ENCODE measurements around the gene SYTL5. TPM values are rescaled to one million over a fixed set of nuclear protein-coding genes. Genes with fewer than 3 reads are reported as not detected.

The SYTL5 gene
- total RNA-seq, 1 donor from 2014 or later = 8.4 TPM

- Histone ChIP-seq H3K9ac (ENCODE audit: low read length) (no peak overlapping the region), H3K9me3 (ENCODE audit: insufficient read depth, low read depth, low read length) (no peaks in the 10 kb centered on the region), H3K27ac (ENCODE audit: low read depth, low read length) (no peak overlapping the region), H3K4me1 (ENCODE audit: insufficient read depth, low read length) (peaks cover 2% of the 10 kb centered on the region), H4K20me1 (ENCODE audit: insufficient read depth, low read length) (no peaks in the 10 kb centered on the region), H3K4me2 (ENCODE audit: low read length) (no peak overlapping the region), H2AFZ (ENCODE audit: low read depth, low read length) (no peak overlapping the region), H3K79me2 (ENCODE audit: insufficient read depth, low read length) (no peaks in the 10 kb centered on the region), H3K36me3 (ENCODE audit: insufficient read depth, low read length) (peaks cover 4% of the 10 kb centered on the region), H3K4me3 (ENCODE audit: insufficient read depth, low read depth, low read length) (no peak overlapping the region), H3K27me3 (ENCODE audit: insufficient read depth, low read length) (no peaks in the 10 kb centered on the region)
- Mint-ChIP-seq H3K9me3 (ENCODE audit: unreplicated experiment) (no peaks in the 10 kb centered on the region), H3K4me1 (ENCODE audit: low read depth, unreplicated experiment) (peaks cover 3% of the 10 kb centered on the region), H3K27ac (ENCODE audit: unreplicated experiment) (no peak overlapping the region), H3K4me3 (ENCODE audit: unreplicated experiment) (no peak overlapping the region), H3K27me3 (ENCODE audit: low read depth, unreplicated experiment) (no peaks in the 10 kb centered on the region), H3K36me3 (ENCODE audit: low read depth, unreplicated experiment) (peaks cover 1% of the 10 kb centered on the region)
- TF ChIP-seq EZH2 (IDR thresholded peaks at IDR 0.05; ENCODE audit: insufficient read depth, low read length) (no peak), CTCF (IDR thresholded peaks at IDR 0.05; ENCODE audit: insufficient read depth, low read depth, low read length) (no peak)
- FAIRE-seq (no peak), DNase-seq (ENCODE audit: low read depth) (no peak)
These were observed 150.5 kb downstream of the SYTL5 start for GRCh38 chrX:38156838-38157237.

DNA sequence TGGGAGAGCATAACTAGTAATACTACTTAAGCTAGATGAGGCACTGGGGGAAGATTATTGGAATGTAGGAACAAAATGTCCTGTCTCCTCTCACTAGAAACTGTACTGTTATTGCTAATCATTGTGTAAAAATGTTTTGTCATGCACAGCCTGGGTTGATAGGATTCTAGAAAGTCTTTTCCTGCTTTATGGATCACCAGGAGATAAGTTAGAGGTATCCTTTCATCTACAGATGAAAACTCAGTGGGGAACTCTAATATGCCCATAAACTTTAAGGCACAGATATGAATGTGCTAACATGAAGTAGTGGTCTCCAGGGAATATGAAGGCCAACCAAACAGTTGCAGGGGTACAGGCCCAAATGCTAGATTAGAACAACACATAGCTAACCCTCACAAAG, 156.8 kb downstream of the SYTL5 start:
- Histone ChIP-seq H2AFZ (ENCODE audit: low read depth, low read length) (no peak overlapping the region), H3K27ac (ENCODE audit: low read depth, low read length) (no peak overlapping the region), H3K4me3 (ENCODE audit: insufficient read depth, low read depth, low read length) (no peak overlapping the region), H3K9me3 (ENCODE audit: insufficient read depth, low read depth, low read length) (no peaks in the 10 kb centered on the region), H3K79me2 (ENCODE audit: insufficient read depth, low read length) (no peaks in the 10 kb centered on the region), H3K9ac (ENCODE audit: low read length) (no peak overlapping the region), H3K27me3 (ENCODE audit: insufficient read depth, low read length) (no peaks in the 10 kb centered on the region), H3K4me1 (ENCODE audit: insufficient read depth, low read length) (no peaks in the 10 kb centered on the region), H4K20me1 (ENCODE audit: insufficient read depth, low read length) (no peaks in the 10 kb centered on the region), H3K4me2 (ENCODE audit: low read length) (no peak overlapping the region), H3K36me3 (ENCODE audit: insufficient read depth, low read length) (peaks cover 4% of the 10 kb centered on the region)
- Mint-ChIP-seq H3K4me3 (ENCODE audit: unreplicated experiment) (no peak overlapping the region), H3K4me1 (ENCODE audit: low read depth, unreplicated experiment) (no peaks in the 10 kb centered on the region), H3K9me3 (ENCODE audit: unreplicated experiment) (no peaks in the 10 kb centered on the region), H3K27me3 (ENCODE audit: low read depth, unreplicated experiment) (no peaks in the 10 kb centered on the region), H3K36me3 (ENCODE audit: low read depth, unreplicated experiment) (no peaks in the 10 kb centered on the region), H3K27ac (ENCODE audit: unreplicated experiment) (no peak overlapping the region)
- no peak for DNase-seq (ENCODE audit: low read depth)
- peak; percentile 20 for FAIRE-seq
- TF ChIP-seq CTCF (IDR thresholded peaks at IDR 0.05; ENCODE audit: insufficient read depth, low read depth, low read length) = no peak
- TF ChIP-seq EZH2 (IDR thresholded peaks at IDR 0.05; ENCODE audit: insufficient read depth, low read length) = no peak

DNA sequence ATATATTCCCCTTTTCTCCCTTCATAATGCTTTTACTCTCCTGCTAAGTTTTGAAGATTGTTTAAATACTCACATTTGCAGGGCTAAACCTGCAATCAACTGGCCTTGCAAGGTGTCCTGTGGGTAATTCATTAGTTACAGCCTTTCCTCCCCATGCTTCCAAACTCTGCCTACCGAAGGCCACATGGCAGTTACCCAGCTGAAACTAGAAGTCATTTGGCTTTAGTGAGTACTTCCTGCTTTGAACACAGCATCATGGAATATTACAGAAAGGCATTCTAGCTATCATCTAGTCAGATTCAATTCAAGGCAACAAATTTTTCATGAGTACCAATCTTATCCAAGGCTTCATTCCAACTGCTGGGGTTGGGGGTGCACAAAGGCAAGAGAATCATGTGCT, 158.7 kb downstream of the SYTL5 start:
- H3K9me3 Mint-ChIP-seq (ENCODE audit: unreplicated experiment) = no peaks in the 10 kb centered on the region
- no peak for FAIRE-seq

More for the DNA sequence above, 158.7 kb downstream of the SYTL5 start:
- H3K36me3 Mint-ChIP-seq (ENCODE audit: low read depth, unreplicated experiment) = no peaks in the 10 kb centered on the region
- no peak overlapping the region for H3K9ac ChIP-seq (ENCODE audit: low read length)
- no peaks in the 10 kb centered on the region for H3K4me1 Mint-ChIP-seq (ENCODE audit: low read depth, unreplicated experiment)
- peaks cover 3% of the 10 kb centered on the region for H3K36me3 ChIP-seq (ENCODE audit: insufficient read depth, low read length)
- no peak overlapping the region for H3K4me3 Mint-ChIP-seq (ENCODE audit: unreplicated experiment)
- H3K79me2 ChIP-seq (ENCODE audit: insufficient read depth, low read length) = no peaks in the 10 kb centered on the region
- no peak for DNase-seq (ENCODE audit: low read depth)
- no peaks in the 10 kb centered on the region for H3K27me3 Mint-ChIP-seq (ENCODE audit: low read depth, unreplicated experiment)
- no peaks in the 10 kb centered on the region for H3K27me3 ChIP-seq (ENCODE audit: insufficient read depth, low read length)
- no peaks in the 10 kb centered on the region for H3K9me3 ChIP-seq (ENCODE audit: insufficient read depth, low read depth, low read length)
- no peak overlapping the region for H2AFZ ChIP-seq (ENCODE audit: low read depth, low read length)
- no peak overlapping the region for H3K27ac Mint-ChIP-seq (ENCODE audit: unreplicated experiment)
- no peak overlapping the region for H3K4me2 ChIP-seq (ENCODE audit: low read length)
- H3K4me1 ChIP-seq (ENCODE audit: insufficient read depth, low read length) = no peaks in the 10 kb centered on the region
- TF ChIP-seq EZH2 (IDR thresholded peaks at IDR 0.05; ENCODE audit: insufficient read depth, low read length) = no peak
- TF ChIP-seq CTCF (IDR thresholded peaks at IDR 0.05; ENCODE audit: insufficient read depth, low read depth, low read length) = no peak
- no peak overlapping the region for H3K4me3 ChIP-seq (ENCODE audit: insufficient read depth, low read depth, low read length)
- no peak overlapping the region for H3K27ac ChIP-seq (ENCODE audit: low read depth, low read length)
- no peaks in the 10 kb centered on the region for H4K20me1 ChIP-seq (ENCODE audit: insufficient read depth, low read length)
